ENCODE results near the gene PUS10. TPM values are rescaled to one million over a fixed set of nuclear protein-coding genes. Genes with fewer than 3 reads are reported as not detected.

PUS10 gene
- total RNA-seq, 2 experiments from 2014 or later, result 3.3 to 7.5 TPM

- Histone ChIP-seq H3K36me3 (ENCODE audit: insufficient read depth, low read length) (no peaks in the 10 kb centered on the region; the same call in 1 of the 2 replicates), H2AFZ (ENCODE audit: low read length) (peak overlapping the region; percentile 17; the same call in 1 of the 2 replicates), H3K27ac (ENCODE audit: low read depth, low read length, poor library complexity, severe bottlenecking) (peak overlapping the region; percentile 19), H3K9me2 (ENCODE audit: insufficient read depth, low read length) (no peaks in the 10 kb centered on the region), H3K9me3 (ENCODE audit: low read length) (no peaks in the 10 kb centered on the region), H3K79me2 (ENCODE audit: insufficient read depth, low read depth, low read length) (no peaks in the 10 kb centered on the region), H3K4me1 (ENCODE audit: insufficient read depth, low read length, poor library complexity, severe bottlenecking) (peaks cover 69% of the 10 kb centered on the region), H4K20me1 (ENCODE audit: insufficient read depth, low read length) (no peaks in the 10 kb centered on the region), H3K4me3 (ENCODE audit: low read depth, low read length, poor library complexity, severe bottlenecking) (no peak overlapping the region), H3K4me2 (ENCODE audit: low read length) (no peak overlapping the region; the same call in 1 of the 2 replicates)
- no TSS peak for BruUV-seq (replicated peaks)
- no peak for TF ChIP-seq CTCF (conservative IDR thresholded peaks at IDR 0.05; ENCODE audit: low read length)
- TF ChIP-seq EZH2phosphoT487 (IDR thresholded peaks at IDR 0.05; ENCODE audit: borderline replicate concordance, low read depth, low read length), result no peak
- POLR2A ChIA-PET, result interaction anchor here (0.6 to 2.3 kb wide), 6 partner anchors 9 to 280 kb away, joined by 3 to 14 read pairs (median 4); no protein-coding TSS in a partner anchor
- CTCF ChIA-PET (ENCODE audit: unreplicated experiment), result no interaction called here
- DNase-seq (ENCODE audit: low spot score), result no peak
- intact Hi-C loops (cut with micrococcal nuclease; ENCODE audit: unreplicated experiment), result no loop called here
These were observed 41.0 kb downstream of the PUS10 start for GRCh38 chr2:60976875-60977561.

GRCh38 chr2:60976256-60976850 lies 41.7 kb downstream of the PUS10 start:
- Histone ChIP-seq H3K4me3 (ENCODE audit: low read depth, low read length, poor library complexity, severe bottlenecking) (no peak overlapping the region), H4K20me1 (ENCODE audit: insufficient read depth, low read length) (no peaks in the 10 kb centered on the region), H2AFZ (ENCODE audit: low read length) (peak overlapping the region; percentile 17; the same call in 1 of the 2 replicates), H3K9me2 (ENCODE audit: insufficient read depth, low read length) (no peaks in the 10 kb centered on the region), H3K4me1 (ENCODE audit: insufficient read depth, low read length, poor library complexity, severe bottlenecking) (peaks cover 76% of the 10 kb centered on the region), H3K27ac (ENCODE audit: low read depth, low read length, poor library complexity, severe bottlenecking) (peak overlapping the region; percentile 14), H3K79me2 (ENCODE audit: insufficient read depth, low read depth, low read length) (no peaks in the 10 kb centered on the region), H3K36me3 (ENCODE audit: insufficient read depth, low read length) (no peaks in the 10 kb centered on the region; the same call in 1 of the 2 replicates), H3K4me2 (ENCODE audit: low read length) (peak overlapping the region; percentile 25), H3K9me3 (ENCODE audit: low read length) (no peaks in the 10 kb centered on the region)
- CTCF ChIA-PET (ENCODE audit: unreplicated experiment), result no interaction called here
- intact Hi-C loops (cut with micrococcal nuclease; ENCODE audit: unreplicated experiment), result no loop called here
- no peak for DNase-seq (ENCODE audit: low spot score)
- TF ChIP-seq EZH2phosphoT487 (IDR thresholded peaks at IDR 0.05; ENCODE audit: borderline replicate concordance, low read depth, low read length) (no peak), CTCF (conservative IDR thresholded peaks at IDR 0.05; ENCODE audit: low read length) (no peak)
- no TSS peak for BruUV-seq (replicated peaks)
- POLR2A ChIA-PET, result interaction anchor here (0.9 to 2.3 kb wide), 5 partner anchors 8 to 17 kb away, joined by 3 to 14 read pairs (median 5); no protein-coding TSS in a partner anchor
